HCEC 1CT (cell line): ENCODE data around the gene WRAP73.

Source experiments
- DNase-seq: peaks from one replicate; pipeline ENCODE4 v3.0.0-alpha.2; 2017

The WRAP73 gene

DNA sequence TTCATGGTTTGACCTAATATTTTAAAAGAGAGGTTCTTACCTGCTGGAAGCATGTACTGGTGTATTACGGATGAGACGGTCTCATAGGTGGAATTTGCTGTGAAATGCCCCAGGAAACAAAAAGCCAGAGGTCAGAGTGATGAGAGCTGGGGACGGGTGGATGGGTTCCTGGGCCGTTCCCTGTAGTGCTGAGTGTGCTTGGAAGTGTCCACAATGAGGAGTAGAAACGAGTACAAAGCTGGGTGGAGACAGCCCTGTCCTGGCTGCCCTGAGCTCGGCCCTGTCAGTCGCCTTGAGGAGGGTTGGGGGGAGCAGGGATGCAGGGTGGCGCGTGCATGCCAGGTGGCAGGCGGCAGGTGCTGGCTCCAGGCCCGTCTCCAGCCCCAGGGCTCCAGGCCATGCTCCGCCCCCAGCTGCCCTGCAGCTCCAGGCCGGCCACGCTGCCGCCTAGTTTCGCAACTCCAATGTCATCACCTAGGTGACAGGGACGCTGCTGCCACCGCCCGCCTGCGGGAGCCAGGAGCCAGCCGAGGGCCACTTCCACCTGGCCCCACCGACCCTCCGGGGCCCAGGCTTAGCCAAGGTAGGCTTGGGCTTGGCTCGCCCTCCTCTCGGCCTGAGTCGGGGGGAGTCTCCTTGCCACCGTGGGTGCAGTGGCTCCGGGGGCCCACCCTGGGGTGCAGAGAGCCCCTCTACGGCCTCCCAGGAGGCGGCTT lies 18.8 kb upstream of the WRAP73 start:
- no peak for DNase-seq

DNA sequence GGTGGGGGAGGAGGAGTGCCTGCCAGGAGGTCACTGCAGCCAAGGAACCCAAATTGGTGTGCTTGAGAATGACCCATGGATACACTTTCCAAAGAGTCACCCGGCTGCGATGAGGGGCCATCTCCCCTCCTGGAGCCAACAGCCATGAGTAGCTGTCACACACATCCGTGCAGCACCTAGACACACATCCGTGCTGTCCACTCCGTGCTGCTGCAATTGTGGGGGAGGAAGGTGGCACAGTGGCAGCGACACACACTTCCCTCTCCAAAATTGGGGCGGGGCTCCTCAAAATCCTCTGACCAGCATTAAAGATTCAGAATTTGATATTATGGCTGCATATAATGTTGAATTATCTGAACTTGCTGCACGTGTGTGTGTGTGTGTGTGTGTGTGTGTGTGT lies 18.2 kb upstream of the WRAP73 start:
- no peak for DNase-seq

DNA sequence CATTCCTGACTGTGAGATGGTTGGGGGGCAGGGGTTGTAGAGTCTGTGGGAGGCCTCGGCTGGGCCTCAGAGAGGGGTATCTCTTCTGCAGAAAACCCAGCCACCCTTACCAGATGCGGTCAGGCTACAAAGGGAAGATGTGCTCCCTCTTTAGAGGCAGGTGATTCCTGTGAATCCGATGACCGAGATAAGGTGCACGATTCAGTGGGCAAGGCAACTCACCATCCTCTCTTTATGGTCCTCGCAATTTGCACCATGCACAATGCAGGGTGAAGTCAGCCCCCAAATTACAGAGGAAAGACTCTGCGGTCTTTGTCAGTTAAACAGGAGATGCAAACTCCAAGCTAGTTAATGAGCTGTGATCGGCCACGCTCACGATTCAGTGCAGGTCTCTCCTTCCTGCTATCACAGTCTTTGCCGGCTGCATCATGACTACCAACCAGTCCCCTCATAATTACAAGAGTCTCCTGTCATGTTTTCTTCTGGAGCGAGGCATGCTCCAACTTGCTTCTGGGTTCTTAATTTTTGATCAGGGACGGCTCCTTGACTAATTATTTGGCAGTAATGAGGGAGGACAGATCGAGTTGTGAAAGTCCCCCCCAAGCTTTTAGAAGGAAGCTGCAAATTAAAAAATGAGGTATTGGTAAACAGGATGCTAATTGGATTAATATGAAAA lies 14.9 kb upstream of the WRAP73 start:
- DNase-seq: no peak

DNA sequence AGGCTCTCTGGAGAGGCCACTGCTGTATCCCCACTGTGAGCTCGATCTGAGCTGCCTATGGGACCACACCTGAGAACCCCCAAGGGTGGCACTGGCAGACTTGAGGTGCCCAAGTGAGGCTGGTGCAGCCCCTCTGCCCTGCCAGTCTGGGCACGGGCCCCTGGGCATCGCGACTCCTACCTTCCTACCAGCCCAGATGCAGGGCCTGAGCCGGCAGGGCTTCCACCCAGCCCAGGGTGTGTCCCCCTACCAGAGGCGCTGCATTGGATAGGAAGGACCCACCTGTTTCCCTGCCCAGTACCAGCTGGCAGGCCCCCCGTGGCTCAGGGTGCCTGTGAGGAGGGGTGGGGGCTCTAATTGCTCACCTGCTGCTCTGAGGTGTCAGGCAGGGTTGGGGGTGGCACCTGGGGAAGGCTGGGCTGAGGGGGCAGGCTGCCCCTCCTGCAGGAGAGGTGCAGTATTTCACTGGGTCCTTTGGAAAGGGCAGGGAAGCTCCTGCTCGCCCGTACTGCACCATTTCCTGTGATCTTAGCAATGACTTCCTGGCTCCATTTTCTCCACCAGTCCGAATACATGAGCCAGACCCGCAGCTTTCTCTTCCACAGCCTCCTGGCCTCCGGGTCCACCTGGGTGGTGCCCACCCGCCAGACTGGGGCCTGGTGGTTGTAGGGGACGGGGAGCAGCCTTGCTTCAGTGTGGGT lies 14.2 kb upstream of the WRAP73 start:
- no peak for DNase-seq

DNA sequence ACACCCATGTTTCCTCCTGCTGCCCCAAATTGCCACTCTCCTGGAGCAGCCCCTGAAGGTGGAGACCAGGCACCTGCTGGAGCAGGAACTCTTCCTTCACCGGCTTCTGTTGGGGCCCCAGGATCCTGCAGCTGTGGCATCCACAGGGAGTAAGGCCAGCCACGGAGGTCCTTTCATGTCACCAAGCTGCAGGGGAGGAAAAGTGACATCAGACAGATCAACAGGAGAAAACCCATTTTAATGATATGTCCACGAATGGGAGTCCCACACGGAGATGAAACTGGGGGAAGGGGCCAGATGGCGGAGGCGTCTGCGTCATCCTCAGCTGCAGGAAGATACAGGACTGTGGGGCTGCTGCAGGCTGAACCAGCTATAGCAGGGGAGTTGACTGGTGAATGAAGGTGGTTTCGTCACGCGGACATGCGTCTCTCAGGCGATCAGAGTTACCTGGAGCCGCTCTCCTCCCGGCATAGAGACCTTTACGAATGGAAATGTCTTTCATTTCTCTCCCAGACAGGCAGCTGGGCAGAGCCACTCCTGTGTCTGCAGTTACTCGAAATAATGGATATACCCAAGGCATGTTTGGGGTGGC lies 12.3 kb upstream of the WRAP73 start:
- no peak for DNase-seq

DNA sequence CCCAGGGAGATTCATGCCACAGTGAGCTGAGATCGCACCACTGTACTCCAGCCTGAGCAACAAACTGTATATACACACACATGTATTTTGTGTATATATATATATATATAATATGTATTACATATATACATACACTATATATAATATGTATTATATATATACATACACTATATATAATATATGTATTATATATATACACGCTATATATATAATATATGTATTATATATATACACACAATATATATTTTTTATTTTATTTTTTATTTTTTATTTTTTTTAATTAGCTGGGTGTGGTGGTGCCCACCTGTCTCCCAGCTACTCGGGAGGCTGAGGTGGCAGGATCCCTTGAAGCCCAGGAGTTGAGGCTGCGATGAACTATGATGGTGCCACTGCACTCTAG lies 11.7 kb upstream of the WRAP73 start:
- no peak for DNase-seq

DNA sequence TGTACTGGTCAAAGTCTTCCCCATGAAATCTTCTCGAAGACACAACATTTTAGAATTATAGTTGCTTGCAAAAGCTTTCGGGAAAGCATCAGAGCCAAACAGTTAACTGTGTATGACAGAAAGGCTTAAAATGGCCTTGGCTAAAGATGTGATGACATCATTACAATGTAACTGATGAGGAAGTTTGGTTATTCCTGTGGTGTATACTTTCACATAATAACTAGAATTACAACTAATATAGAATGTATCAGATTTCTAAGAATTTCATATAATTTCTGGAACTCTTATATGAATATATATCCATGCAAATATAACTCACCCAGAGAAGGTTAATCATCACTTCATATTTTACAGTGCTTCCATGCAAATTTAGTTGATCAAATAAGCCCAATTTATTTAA lies 10.8 kb upstream of the WRAP73 start:
- no peak for DNase-seq

DNA sequence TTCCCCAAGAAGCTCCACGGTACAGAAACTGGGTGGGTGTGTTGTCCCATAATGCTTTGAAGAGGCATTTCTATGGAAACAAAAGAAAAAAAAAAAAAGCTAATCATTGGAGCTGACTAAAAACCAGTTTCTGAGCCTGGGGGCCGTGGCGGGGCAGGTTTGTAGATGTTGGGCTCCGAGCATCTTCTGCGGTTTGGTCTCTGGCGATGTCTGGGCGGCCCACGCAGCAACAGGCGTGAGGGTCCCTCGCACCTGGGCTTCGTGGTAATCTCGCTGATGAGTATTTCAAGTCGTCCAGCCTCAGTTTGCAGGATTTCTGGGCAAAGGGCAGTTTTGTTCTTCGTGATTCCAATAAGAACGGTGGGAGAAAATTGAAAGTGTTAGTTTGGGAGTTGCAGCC lies 9.2 kb upstream of the WRAP73 start:
- no peak for DNase-seq

DNA sequence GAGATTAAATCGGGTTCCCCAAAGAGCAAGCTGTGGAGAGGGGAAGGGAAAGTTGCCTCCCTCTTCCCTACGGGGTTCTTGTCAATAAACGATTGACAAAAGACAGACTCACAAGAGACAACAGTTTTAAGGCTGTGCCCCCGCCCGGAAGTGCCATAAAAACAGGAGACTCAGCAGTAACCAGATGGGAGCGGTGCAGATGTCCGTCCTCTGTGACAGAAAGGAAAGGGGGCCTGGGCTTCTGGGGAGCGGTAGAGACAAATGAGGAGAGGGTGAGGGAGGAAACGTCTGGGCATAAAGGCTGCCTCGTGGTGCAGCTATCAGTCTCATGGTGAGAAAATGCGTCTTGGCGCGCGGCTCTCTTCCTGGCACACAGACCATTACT lies 8.3 kb upstream of the WRAP73 start:
- DNase-seq: no peak

DNA sequence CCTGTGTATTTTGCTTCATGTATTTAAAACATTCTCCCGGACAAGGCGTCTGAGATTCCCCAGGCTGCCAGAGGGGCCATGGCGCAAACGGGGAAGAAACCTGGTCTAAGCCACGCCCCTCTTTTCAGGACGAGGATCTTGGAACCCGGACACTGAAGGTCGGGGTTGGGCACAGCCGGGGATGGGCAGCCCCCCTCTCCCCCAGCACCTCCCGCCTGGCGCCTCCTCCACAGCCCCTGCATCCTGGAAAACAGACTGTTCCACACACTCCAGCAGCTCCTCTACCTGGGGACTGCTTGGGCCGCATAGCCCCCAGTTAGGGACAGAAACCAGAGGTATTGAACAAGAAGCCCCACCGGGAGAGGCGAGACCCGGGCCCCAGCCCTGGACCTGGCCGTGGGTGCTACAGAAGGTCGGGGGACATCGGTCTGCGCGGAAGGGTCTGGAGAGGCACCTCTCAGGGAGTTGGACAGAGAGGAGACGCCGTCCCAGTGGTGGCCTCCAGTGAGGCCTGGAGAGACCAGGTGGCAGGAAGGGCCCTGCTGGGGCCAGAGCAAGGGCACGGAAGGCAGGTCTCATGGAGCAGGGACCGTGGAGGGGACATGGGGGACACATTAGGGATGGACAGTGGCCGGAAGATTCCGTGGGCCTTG lies 7.8 kb upstream of the WRAP73 start:
- no peak for DNase-seq

DNA sequence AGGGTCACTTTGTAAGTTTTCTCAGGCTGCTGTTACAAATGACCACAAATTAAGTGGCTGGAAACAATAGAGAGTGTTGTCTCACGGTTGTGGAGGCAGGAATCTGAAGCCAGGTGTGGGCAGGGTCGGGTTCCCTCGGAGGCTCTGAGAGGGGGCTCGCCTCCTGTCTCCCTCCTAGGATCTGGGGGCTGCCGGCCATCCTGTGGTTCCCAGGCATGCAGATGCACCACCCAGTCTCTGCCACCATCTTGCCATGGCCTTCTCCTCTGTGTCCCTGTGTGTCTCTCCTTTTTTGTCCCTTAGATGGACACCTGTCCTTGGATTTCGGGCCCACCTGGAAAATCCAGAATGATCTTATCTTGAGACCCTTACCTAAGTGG lies 7.2 kb upstream of the WRAP73 start:
- DNase-seq: no peak

DNA sequence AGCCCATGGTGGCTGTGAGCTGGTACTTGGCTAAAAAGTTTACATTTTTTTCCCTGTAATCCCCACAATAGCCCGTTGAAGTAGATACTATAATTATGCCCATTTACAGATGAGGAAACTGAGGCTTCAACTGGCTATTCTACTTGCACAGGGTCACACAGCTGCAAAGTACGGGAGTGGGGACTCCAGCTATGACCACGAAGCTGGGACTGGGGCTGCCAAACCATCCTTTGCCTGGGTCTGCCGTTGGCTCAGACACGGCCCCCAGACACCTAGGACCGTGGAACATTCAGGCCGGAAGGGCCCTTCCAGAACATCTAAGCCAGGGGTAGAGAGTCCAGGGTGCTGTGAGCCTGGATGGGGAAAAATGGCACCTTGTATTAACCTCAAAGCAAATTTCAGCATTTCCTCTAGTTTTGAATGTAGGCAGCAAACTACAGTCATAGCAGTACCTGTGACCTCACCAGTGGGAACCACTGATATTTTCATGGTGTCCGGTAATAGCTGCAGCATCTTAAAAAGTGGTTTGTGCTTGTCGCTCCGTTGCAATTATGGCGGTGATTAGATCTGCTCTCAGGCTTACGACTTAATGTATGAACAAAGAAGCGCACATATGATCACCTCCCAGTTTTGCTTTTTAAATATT lies 6.7 kb upstream of the WRAP73 start:
- DNase-seq: no peak

DNA sequence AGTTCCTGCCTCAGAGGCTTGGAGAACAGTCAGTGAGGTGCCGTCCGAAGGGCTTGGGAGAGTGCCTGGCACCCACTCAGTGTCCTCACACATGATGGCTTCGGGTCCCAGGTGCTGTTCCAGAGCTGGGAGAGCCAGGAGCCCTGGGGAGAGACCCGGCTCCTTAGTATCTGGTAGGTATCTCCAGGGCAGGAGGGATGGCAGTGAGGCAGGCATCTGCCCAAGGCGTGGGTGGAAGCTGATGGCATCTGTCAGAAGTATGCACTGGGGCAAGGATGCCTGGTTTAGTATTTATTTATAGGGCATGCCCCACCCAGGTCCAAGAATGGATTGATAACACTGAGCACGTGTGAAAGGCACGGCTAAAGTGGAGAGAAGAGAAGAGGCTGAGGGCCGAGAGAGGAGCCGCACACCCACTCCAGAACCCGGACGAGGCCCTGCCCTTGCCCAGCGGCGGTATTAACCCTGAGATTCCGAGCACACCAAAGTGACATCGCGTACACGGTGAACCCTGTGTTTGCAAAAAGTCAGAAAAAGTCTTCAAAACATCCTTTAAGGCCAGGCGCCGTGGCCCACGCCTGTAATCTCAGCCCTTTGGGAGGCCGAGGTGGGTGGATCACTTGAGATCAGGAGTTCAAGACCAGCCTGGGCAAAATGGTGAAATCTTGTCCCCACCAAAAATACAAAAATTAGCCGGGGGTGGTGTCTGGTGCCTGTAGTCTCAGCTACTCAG lies 4.8 kb upstream of the WRAP73 start:
- DNase-seq: no peak

DNA sequence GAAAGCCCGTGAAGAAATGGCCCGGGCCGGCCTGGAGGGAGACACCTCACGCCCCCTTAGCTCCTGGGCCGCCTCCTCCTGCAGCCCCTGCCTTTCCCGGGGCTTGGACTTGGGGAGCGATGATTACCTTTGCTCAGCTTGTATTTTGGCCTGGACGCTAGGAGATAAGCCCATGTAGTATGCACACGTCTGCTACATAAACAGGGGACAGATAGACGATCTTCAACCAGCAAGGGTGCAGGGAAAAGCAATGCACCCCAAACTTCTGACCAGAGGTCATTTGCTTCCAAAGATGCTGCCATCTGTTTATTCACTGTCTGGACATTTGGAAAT lies 3.3 kb upstream of the WRAP73 start:
- DNase-seq: no peak

DNA sequence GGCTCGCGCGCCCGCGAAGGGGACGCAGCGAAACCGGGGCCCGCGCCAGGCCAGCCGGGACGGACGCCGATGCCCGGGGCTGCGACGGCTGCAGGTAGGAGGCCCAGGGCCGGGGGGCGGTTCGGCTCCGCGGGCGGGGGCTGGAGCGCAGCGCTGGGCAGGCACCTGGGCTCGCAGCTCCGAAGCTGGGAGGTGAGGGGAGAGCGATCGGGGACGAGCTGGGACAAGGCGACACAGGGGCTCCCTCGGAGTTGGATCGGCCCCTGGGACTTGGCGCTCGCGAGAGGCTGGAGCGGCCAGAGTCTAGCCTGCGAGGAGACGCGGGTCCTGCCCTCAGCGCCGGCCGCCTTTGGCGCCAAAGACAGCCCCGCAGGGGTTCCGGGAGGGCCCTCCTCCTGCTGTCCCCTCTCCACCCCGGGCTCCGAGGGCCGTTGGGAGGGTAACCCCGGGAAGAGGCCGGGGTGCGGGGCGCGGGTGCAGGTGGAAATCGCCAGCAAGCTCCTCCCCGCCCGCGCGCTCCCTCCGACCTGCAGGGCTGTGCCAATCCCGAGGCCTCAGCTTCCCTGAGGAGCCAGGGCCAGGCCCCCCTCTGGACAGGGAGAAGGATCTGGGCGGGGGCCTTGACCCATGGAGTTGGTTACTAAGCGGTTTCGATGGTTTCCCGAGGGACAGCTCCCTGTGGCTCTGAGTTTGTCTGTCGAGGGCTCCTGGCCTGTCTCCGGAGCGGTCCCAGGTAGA lies 2.8 kb upstream of the WRAP73 start:
- DNase-seq: no peak

DNA sequence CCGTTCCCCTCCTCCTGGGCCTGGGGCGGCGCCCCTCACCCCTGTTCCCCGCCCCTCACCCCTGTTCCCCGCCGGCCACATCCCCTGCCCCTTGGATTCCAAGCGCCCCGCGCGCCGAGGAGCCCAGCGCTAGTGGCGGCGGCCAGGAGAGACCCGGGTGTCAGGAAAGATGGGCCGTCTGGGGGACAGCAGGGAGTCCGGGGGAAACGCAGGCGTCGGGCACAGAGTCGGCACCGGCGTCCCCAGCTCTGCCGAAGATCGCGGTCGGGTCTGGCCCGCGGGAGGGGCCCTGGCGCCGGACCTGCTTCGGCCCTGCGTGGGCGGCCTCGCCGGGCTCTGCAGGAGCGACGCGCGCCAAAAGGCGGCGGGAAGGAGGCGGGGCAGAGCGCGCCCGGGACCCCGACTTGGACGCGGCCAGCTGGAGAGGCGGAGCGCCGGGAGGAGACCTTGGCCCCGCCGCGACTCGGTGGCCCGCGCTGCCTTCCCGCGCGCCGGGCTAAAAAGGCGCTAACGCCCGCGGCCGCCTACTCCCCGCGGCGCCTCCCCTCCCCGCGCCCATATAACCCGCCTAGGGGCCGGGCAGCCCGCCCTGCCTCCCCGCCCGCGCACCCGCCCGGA lies 2.1 kb upstream of the WRAP73 start, which contains the start of gene TP73:
TP73 (plus strand) TSS at position 587 of the 618 bp plus-strand sequence. CDS start 29,850 bp downstream, outside the sequence.
- no peak for DNase-seq

DNA sequence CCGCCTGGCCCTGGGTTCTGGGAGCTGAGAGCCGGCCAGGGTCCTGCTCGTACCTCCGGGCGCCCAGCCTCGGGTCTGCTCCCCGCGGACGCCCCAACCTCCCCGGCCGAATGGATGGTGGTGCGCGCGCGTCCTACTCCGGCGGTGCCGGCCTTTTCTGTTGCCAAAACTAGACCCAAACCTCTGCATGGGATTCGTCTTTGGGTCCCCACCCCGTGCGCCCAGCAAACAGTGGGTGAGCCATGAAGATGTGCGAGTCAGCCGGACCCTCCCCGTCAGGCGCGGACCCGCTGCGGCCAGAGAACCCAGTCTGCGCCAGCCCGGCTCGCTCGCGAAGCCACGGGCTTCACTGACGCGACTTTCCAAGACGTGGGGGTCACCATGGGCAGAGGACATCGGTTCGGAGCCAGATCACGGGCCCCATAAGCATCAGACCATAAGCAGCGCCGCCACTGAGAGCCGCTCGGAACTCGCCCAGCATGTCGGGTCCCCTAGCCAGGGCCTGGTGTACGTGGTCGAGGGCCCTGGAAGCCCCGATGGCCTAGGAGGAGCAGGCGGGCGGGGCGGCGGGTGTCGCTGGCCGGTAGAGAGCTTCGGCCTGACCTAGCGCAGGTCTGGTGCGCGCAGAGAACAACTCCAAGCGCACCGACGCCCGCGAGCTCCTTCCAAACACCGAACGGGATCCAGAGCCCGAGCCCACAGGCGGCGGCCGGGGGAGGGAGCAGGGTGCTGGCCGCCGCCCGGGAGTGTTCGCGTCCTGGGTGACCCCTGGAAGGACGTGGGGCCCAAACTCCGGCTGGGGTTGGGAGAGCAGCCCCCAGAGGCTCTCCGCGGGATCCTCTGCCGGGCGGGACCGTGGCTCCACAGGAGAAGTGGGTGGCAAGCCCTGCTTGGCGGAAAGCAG lies 1.4 kb upstream of the WRAP73 start:
- DNase-seq: no peak

DNA sequence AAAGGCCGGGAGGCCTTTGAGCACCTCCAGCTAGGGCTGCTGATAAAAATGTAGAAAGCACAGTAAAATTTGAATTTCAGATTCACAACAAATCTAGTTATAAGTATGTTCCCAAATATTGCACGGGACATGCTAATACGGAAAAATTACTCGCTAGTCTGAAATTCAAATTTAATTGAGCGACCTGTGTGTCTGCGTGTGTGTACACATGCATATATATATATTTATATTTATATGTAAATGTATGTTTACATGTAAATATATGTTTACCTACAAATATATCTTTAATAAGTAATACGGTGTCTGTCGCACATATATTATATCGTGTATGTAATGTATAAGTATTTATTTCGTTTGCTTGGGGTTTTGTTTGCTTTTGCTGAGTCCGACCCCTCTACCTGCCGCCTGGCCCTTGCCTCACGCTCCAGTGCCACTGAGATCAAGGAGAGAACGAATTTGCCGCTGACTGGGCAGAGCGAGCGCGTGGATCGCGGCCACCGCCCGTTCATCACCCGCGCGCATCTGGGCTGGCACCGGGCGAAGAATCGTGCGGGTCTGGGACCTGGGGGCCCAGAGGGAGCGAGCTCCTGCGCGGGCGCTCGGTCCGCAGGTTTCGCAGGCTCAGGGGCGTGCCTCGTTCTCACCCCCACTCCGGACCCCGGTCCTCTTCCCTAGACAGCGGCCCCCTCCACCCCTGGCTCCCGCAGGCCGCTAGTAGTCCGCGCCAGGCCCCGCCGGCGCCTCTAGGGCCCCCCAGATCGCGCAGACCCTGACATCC lies 534 bp upstream of the WRAP73 start:
- no peak for DNase-seq

DNA sequence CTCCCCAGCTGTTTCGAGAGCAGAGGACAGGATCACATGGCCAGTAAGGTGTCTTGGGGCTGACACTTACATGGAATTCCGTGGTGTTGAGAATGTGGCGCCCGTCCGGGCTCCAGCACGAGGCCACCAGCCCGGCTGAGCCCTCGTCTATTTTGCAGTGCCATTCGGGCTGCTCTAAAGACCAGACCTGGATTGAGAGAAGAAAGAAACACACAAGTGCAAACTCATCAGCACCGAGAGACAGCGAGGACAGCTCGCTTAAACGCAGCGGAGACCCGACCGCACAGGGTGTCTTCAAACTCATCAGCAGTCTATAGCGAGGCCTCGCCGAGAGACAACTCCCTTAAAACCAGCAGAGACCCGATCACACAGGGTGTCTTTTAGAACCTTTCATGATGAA lies 3.3 kb downstream of the WRAP73 start:
- no peak for DNase-seq
